ENCODE data around the gene SEZ6L2. TPM values are rescaled to one million over a fixed set of nuclear protein-coding genes. Genes with fewer than 3 reads are reported as not detected.

The SEZ6L2 gene
- total RNA-seq, 1 experiment from 2014 or later, result 46.5 TPM

GRCh38 chr16:29868396-29869009 is 30.8 kb downstream of the SEZ6L2 start:
- Histone ChIP-seq H3K27ac (no peak overlapping the region), H3K4me3 (no peak overlapping the region), H2AFZ (no peak overlapping the region), H3K36me3 (ENCODE audit: low read depth) (no peaks in the 10 kb centered on the region), H3K27me3 (ENCODE audit: insufficient read depth, low read depth) (no peaks in the 10 kb centered on the region), H3K9me2 (ENCODE audit: insufficient read depth) (no peaks in the 10 kb centered on the region), H3K4me2 (no peak overlapping the region), H3K79me2 (ENCODE audit: low read depth) (no peaks in the 10 kb centered on the region), H3F3A (ENCODE audit: insufficient read depth, low read depth) (no peaks in the 10 kb centered on the region), H3K9me3 (ENCODE audit: insufficient read depth, low read depth) (no peaks in the 10 kb centered on the region), H4K20me1 (ENCODE audit: insufficient read depth) (no peaks in the 10 kb centered on the region), H3K4me1 (replicated peaks; ENCODE audit: insufficient read depth) (no peaks in the 10 kb centered on the region)
- CTCF ChIA-PET, result no interaction called here
- no peak for DNase-seq
- intact Hi-C loops (cut with micrococcal nuclease; ENCODE audit: unreplicated experiment), result no loop called here
- POLR2A ChIA-PET (ENCODE audit: unreplicated experiment), result interaction anchor here (0.6 kb wide), 1 partner anchor 130 kb away, joined by 17 read pairs; no protein-coding TSS in a partner anchor
- no TSS peak for BruUV-seq (replicated peaks)
- no peak for TF ChIP-seq CTCF (conservative IDR thresholded peaks at IDR 0.05)
- TF ChIP-seq EZH2 (IDR thresholded peaks at IDR 0.05; ENCODE audit: low read depth), result no peak

- TF ChIP-seq EZH2 (IDR thresholded peaks at IDR 0.05; ENCODE audit: low read depth) (no peak), CTCF (conservative IDR thresholded peaks at IDR 0.05) (no peak)
- H3K4me3 ChIP-seq, result no peak overlapping the region
- H3K27ac ChIP-seq, result no peak overlapping the region
- peaks cover 10% of the 10 kb centered on the region for H3K4me1 ChIP-seq (replicated peaks; ENCODE audit: insufficient read depth)
- no peaks in the 10 kb centered on the region for H3F3A ChIP-seq (ENCODE audit: insufficient read depth, low read depth)
- no peaks in the 10 kb centered on the region for H3K9me3 ChIP-seq (ENCODE audit: insufficient read depth, low read depth)
- peaks cover 14% of the 10 kb centered on the region for H3K79me2 ChIP-seq (ENCODE audit: low read depth)
- no peak for DNase-seq
- no peaks in the 10 kb centered on the region for H4K20me1 ChIP-seq (ENCODE audit: insufficient read depth)
- H3K27me3 ChIP-seq (ENCODE audit: insufficient read depth, low read depth), result no peaks in the 10 kb centered on the region
- no peaks in the 10 kb centered on the region for H3K9me2 ChIP-seq (ENCODE audit: insufficient read depth)
- BruUV-seq (replicated peaks), result no TSS peak
- H2AFZ ChIP-seq, result no peak overlapping the region
- ChIA-PET POLR2A (ENCODE audit: unreplicated experiment) (interaction anchor here (0.5 kb wide), 1 partner anchor 149 kb away, joined by 9 read pairs; no protein-coding TSS in a partner anchor), CTCF (interaction anchor here (0.6 kb wide), 1 partner anchor 125 kb away, joined by 6 read pairs; no protein-coding TSS in a partner anchor)
- no peak overlapping the region for H3K4me2 ChIP-seq
- intact Hi-C loops (cut with micrococcal nuclease; ENCODE audit: unreplicated experiment), result loop anchor here (5.0 kb wide), 1 partner anchor 33 kb away; the partner anchor contains the start of gene SEZ6L2
- no peaks in the 10 kb centered on the region for H3K36me3 ChIP-seq (ENCODE audit: low read depth)
Observed at GRCh38 chr16:29864205-29864604, 35.1 kb downstream of the SEZ6L2 start.

- no peaks in the 10 kb centered on the region for H4K20me1 ChIP-seq (ENCODE audit: insufficient read depth)
- POLR2A ChIA-PET (ENCODE audit: unreplicated experiment), result interaction anchor here (1.0 kb wide), 1 partner anchor 110 kb away, joined by 4 read pairs; no protein-coding TSS in a partner anchor
- H3F3A ChIP-seq (ENCODE audit: insufficient read depth, low read depth), result no peaks in the 10 kb centered on the region
- H3K9me3 ChIP-seq (ENCODE audit: insufficient read depth, low read depth), result no peaks in the 10 kb centered on the region
- no TSS peak for BruUV-seq (replicated peaks)
- H3K9me2 ChIP-seq (ENCODE audit: insufficient read depth), result no peaks in the 10 kb centered on the region
- H3K27me3 ChIP-seq (ENCODE audit: insufficient read depth, low read depth), result no peaks in the 10 kb centered on the region
- no peak overlapping the region for H3K27ac ChIP-seq
- CTCF ChIA-PET, result interaction anchor here (0.6 to 1.0 kb wide), 2 partner anchors 15 to 52 kb away, joined by 3 read pairs; no protein-coding TSS in a partner anchor
- TF ChIP-seq EZH2 (IDR thresholded peaks at IDR 0.05; ENCODE audit: low read depth), result no peak
- no peak for TF ChIP-seq CTCF (conservative IDR thresholded peaks at IDR 0.05)
- no peak overlapping the region for H2AFZ ChIP-seq
- H3K4me2 ChIP-seq, result peak overlapping the region; percentile 97
- H3K36me3 ChIP-seq (ENCODE audit: low read depth), result no peaks in the 10 kb centered on the region
- intact Hi-C loops (cut with micrococcal nuclease; ENCODE audit: unreplicated experiment), result loop anchor here (1.0 to 5.0 kb wide), 6 partner anchors 34 to 163 kb away; partner anchors contain the start of genes INO80E, MVP, SEZ6L2 and TAOK2
- no peak for DNase-seq
- peak overlapping the region; percentile 78; the same call in 1 of the 2 replicates for H3K4me3 ChIP-seq
- peaks cover 14% of the 10 kb centered on the region for H3K79me2 ChIP-seq (ENCODE audit: low read depth)
- peaks cover 10% of the 10 kb centered on the region for H3K4me1 ChIP-seq (replicated peaks; ENCODE audit: insufficient read depth)
Observed at GRCh38 chr16:29863669-29863984, 35.7 kb downstream of the SEZ6L2 start.

All from PC-9 (cell line).